HepG2 (cell line): ENCODE data around the gene FSD1. TPM values are rescaled to one million over a fixed set of nuclear protein-coding genes. Genes with fewer than 3 reads are reported as not detected.

Source experiments
- ATAC-seq: fragments of 200-7000 bp; cut with Tn5 transposase; 3 replicates; pipeline ENCODE4 v1.9.1; 2020; ENCODE audit warnings: mild to moderate bottlenecking, moderate library complexity
- BruUV-seq: library from RNA; stranded (reverse); fragments of 400-500 nt; replicated peaks from 2 replicates; lab custom pipeline; 2021; lab: Mats Ljungman, UMichigan
- CTCF ChIA-PET: fragments of 300-600 bp; formaldehyde crosslinking; extraction: SDS; loops from one replicate; lab custom pipeline; 2021; ENCODE audit warnings: low total read pairs, inconsistent platforms, low intra/inter-chr PET ratio; lab: Yijun Ruan, JAX
- POLR2A ChIA-PET: fragments of 350-600 bp; sonication (Branson Sonifier 250); formaldehyde crosslinking; loops from one replicate; lab custom pipeline; 2020; ENCODE audit warnings: antibody characterized with exemption, inconsistent platforms; lab: Yijun Ruan, JAX
- DNase-seq: peaks from one replicate; pipeline ENCODE4 v3.0.0-alpha.2; 2015; ENCODE audit warnings: low spot score
- FAIRE-seq: peaks from 3 replicates; lab custom pipeline; 2011; peaks lifted over from hg19 to GRCh38; lab: Jason Lieb, UNC
- H2AFZ ChIP-seq: one replicate; pipeline ENCODE4 v1.6.1; 2011; ENCODE audit warnings: low read length, inconsistent platforms
- H3K27ac ChIP-seq: fragments of 300-600 bp; 3 replicates; pipeline ENCODE4 v1.8.0; 2011; ENCODE audit warnings: mixed run types, mild to moderate bottlenecking, mixed read lengths, low read length, inconsistent platforms; ENCODE audit not compliant: insufficient read depth; ENCODE audit errors: extremely low read length
- H3K27me3 ChIP-seq, 2 experiments: fragments of 200-600 bp in 1 of 2; 2 replicates in 1 of 2; 3 replicates in 1 of 2; pipeline versions ENCODE4 v1.6.0 to v1.8.0; 2011; ENCODE audit warnings: low read length in 2 of 2, mild to moderate bottlenecking in 2 of 2, moderate library complexity in 2 of 2, inconsistent platforms in 1 of 2; ENCODE audit not compliant: insufficient read depth in 2 of 2, control insufficient read depth in 1 of 2
- H3K36me3 ChIP-seq, 2 experiments: fragments of 200-600 bp in 1 of 2; replicated peaks in 1 of 2; 2 replicates in 1 of 2; 3 replicates in 1 of 2; pipeline versions ENCODE4 v1.5.1 to v1.8.0; 2011; ENCODE audit warnings: low read length in 2 of 2, inconsistent platforms in 1 of 2; ENCODE audit not compliant: insufficient read depth in 2 of 2, control insufficient read depth in 1 of 2
- H3K4me1 ChIP-seq: 2 replicates; pipeline ENCODE4 v1.5.1; 2012; ENCODE audit warnings: low read length, inconsistent platforms; ENCODE audit not compliant: insufficient read depth
- H3K4me2 ChIP-seq: 2 replicates; pipeline ENCODE4 v1.6.0; 2011; ENCODE audit warnings: low read depth, low read length, inconsistent platforms
- H3K4me3 ChIP-seq, 3 experiments: fragments of 200-600 bp in 1 of 3; sonication (generic), shearing (Covaris generic) in 1 of 3; replicated peaks in 1 of 3; 2 replicates each; pipeline ENCODE4 v1.5.1; 2011 to 2016; ENCODE audit warnings: low read length in 3 of 3, inconsistent platforms in 2 of 3, low read depth in 2 of 3, mild to moderate bottlenecking in 2 of 3, control low read depth in 1 of 3, mixed read lengths in 1 of 3; ENCODE audit not compliant: insufficient read depth in 1 of 3
- H3K79me2 ChIP-seq: one replicate; pipeline ENCODE4 v1.6.1; 2011; ENCODE audit warnings: low read length, inconsistent platforms; ENCODE audit not compliant: insufficient read depth
- H3K9ac ChIP-seq: 2 replicates; pipeline ENCODE4 v1.6.0; 2011; ENCODE audit warnings: mild to moderate bottlenecking, low read depth, low read length, inconsistent platforms; ENCODE audit not compliant: insufficient read depth
- H3K9me3 ChIP-seq: 2 replicates; pipeline ENCODE4 v1.5.1; 2012; ENCODE audit warnings: mild to moderate bottlenecking, low read length
- H4K20me1 ChIP-seq: 2 replicates; pipeline ENCODE4 v1.6.0; 2011; ENCODE audit warnings: inconsistent platforms, mild to moderate bottlenecking, low read length, moderate library complexity; ENCODE audit not compliant: insufficient read depth
- AGO2 ChIP-seq: fragments of 200-400 bp; formaldehyde crosslinking; optimal IDR thresholded peaks from 2 replicates; pipeline ENCODE3; 2017; ENCODE audit warnings: mild to moderate bottlenecking, low read depth, low read length, moderate library complexity
- AKAP8 ChIP-seq: sonication (generic); formaldehyde crosslinking; IDR thresholded peaks from 2 replicates; pipeline ENCODE4 v1.5.1; 2020; ENCODE audit warnings: mild to moderate bottlenecking, missing genetic modification reagents
- ARNT ChIP-seq: fragments of 450-650 bp; IDR thresholded peaks from 2 replicates; pipeline ENCODE4 v1.6.1; 2017
- EEA1 ChIP-seq: sonication (generic); formaldehyde crosslinking; IDR thresholded peaks from 2 replicates; pipeline ENCODE4 v1.5.1; 2020; ENCODE audit warnings: mild to moderate bottlenecking, missing genetic modification reagents, borderline replicate concordance
- HNRNPL ChIP-seq: fragments of 200-400 bp; formaldehyde crosslinking; IDR thresholded peaks from 2 replicates; pipeline ENCODE4 v1.6.1; 2017; ENCODE audit warnings: mild to moderate bottlenecking, low read depth, low read length
- MAF1 ChIP-seq: sonication (generic); formaldehyde crosslinking; IDR thresholded peaks from 2 replicates; pipeline ENCODE4 v1.5.0; 2020; ENCODE audit warnings: missing genetic modification reagents, borderline replicate concordance
- MIXL1 ChIP-seq: IDR thresholded peaks from 2 replicates; pipeline ENCODE4 v1.6.1; 2016
- ZNF121 ChIP-seq: sonication (generic); formaldehyde crosslinking; IDR thresholded peaks from 2 replicates; pipeline ENCODE4 v1.5.0; 2020; ENCODE audit warnings: mild to moderate bottlenecking, missing genetic modification reagents
- ZNF441 ChIP-seq: sonication (generic); formaldehyde crosslinking; IDR thresholded peaks from 2 replicates; pipeline ENCODE4 v1.7.0; 2021; ENCODE audit warnings: missing genetic modification reagents, borderline replicate concordance
- ZNF792 ChIP-seq: IDR thresholded peaks from 2 replicates; pipeline ENCODE4 v1.6.1; 2016
- WGBS: methylation state at CpG from one replicate; pipeline ENCODE4 v1.1.6; 2017; ENCODE audit warnings: low lambda C conversion rate; 5-methylcytosine and 5-hydroxymethylcytosine counted together
- in situ Hi-C: cut with HindIII; loops from 2 replicates; pipeline ENCODE4 v1.10.0; 2017; ENCODE audit warnings: low pct_unique_long_range_greater_than_20kb; ENCODE audit not compliant: extremely low pct_ligation_motif_present
- intact Hi-C: fragments of 100-400 bp; cut with micrococcal nuclease; formaldehyde crosslinking; loops from one replicate; pipeline ENCODE4 v1.10.0; 2022; ENCODE audit not compliant: unreplicated experiment
- polyA plus RNA-seq, 8 experiments: library from polyadenylated mRNA; depleted of rRNA in 3 of 8; stranded (reverse) in 7 of 8; unstranded in 1 of 8; fragments of >200 nt; fragmentation: Illumina TruSeq in 4 of 8; extraction: Trizol in 4 of 8; gene quantifications; 2 replicates each; pipeline versions ENCODE4 v1.2.1 to v1.2.3, GENCODE V29; 2011 to 2016; ENCODE audit warnings: low read depth in 4 of 8, missing spikeins in 1 of 8, mixed read lengths in 1 of 8; ENCODE audit not compliant: insufficient read depth in 1 of 8
- total RNA-seq, 5 experiments: library from RNA; depleted of rRNA; stranded (reverse); fragments of >200 nt; fragmentation: Illumina TruSeq; extraction: Trizol; gene quantifications; 2 replicates each; pipeline ENCODE4 v1.2.3, GENCODE V29; 2016; ENCODE audit warnings: low read depth in 1 of 5

FSD1 gene
- total and polyA plus RNA-seq, 2 of the 13 experiments (the other 11 are each of a cell fraction or from before 2014, with no cell fraction given): 0.29 to 0.66 TPM

DNA sequence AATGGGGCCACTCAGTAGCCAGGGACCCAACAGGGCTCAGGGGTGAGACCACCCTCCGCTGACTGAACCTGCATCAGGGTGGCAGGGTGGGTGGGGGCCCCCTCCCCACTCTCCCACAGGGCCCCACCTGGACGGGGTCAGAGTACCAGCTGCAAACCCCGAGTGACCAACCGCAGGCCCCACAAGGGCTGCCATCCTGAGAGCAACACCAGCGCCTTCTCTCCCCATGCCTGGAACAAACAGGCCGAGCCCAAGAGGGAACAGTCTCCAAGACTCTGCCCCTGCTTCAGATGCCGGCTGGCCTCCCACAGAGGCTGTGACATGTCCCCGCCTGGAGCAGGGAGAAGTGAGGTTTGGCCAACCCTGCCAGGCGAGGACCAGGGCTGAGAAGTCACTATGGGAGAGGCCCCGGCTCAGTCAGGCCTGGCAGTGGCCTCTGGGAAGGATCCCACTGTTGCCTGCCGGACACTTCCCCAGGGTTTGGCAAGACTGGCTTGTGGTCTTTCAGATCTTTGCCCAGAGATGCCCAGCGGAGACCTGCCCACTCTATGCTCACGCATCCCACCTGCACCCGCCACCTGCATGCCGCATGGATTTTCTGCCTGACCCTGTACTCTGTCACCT lies 66.1 kb downstream of the FSD1 start:
- FAIRE-seq (no peak), DNase-seq (no peak), ATAC-seq (no peak)
- BruUV-seq: no TSS peak
- Histone ChIP-seq H3K27me3 (no peaks in the 10 kb centered on the region), H3K4me2 (no peak overlapping the region), H4K20me1 (no peaks in the 10 kb centered on the region; the same call in 1 of the 2 replicates), H3K27ac (no peak overlapping the region), H3K9me3 (no peaks in the 10 kb centered on the region), H3K36me3 (peaks cover 17 to 38% of the 10 kb centered on the region in 2 experiments; a peak in 4 of 5 replicates), H3K79me2 (peaks cover 44% of the 10 kb centered on the region), H3K4me3 (no peak overlapping the region), H3K9ac (no peak overlapping the region), H3K4me1 (peaks cover 21% of the 10 kb centered on the region), H2AFZ (no peak overlapping the region)
- TF ChIP-seq EEA1 (CRISPR knock-in tag) (no peak), MIXL1 (CRISPR knock-in tag) (no peak), ZNF792 (CRISPR knock-in tag) (no peak), ZNF441 (CRISPR knock-in tag) (no peak), AGO2 (peak; percentile 57)
- POLR2A ChIA-PET: interaction anchor here (1.0 kb wide), 1 partner anchor 30 kb away, joined by 3 read pairs; the partner anchor contains the start of gene SH3GL1
- in situ Hi-C loops (no loop called here), intact Hi-C loops (no loop called here)
- 100% methylated on average over 10 of the region's 15 CpGs for WGBS
- CTCF ChIA-PET: no interaction called here

GRCh38 chr19:4371247-4372164 lies 67.1 kb downstream of the FSD1 start:
- no peak for TF ChIP-seq AKAP8 (CRISPR knock-in tag)
- no peak for TF ChIP-seq MAF1 (CRISPR knock-in tag)
- 0 out of 2 replicates have a peak, but pooled peaks have one; percentile 55 for TF ChIP-seq ZNF121
- TF ChIP-seq HNRNPL: 0 out of 2 replicates have a peak, but pooled peaks have one; percentile 60
- no peak for TF ChIP-seq ARNT

More at GRCh38 chr19:4371247-4372164, 67.1 kb downstream of the FSD1 start:
- ChIA-PET POLR2A (no interaction called here), CTCF (no interaction called here)
- Histone ChIP-seq H2AFZ (no peak overlapping the region), H3K79me2 (peaks cover 51% of the 10 kb centered on the region), H3K4me3 (no peak overlapping the region), H3K27me3 (no peaks in the 10 kb centered on the region), H3K4me2 (no peak overlapping the region), H3K9me3 (no peaks in the 10 kb centered on the region), H4K20me1 (no peaks in the 10 kb centered on the region; the same call in 1 of the 2 replicates), H3K9ac (no peak overlapping the region), H3K36me3 (peaks cover 12 to 29% of the 10 kb centered on the region in 2 experiments; a peak in 4 of 5 replicates), H3K27ac (no peak overlapping the region), H3K4me1 (peaks cover 31% of the 10 kb centered on the region)
- BruUV-seq: no TSS peak
- in situ Hi-C loops: no loop called here
- ATAC-seq (no peak), FAIRE-seq (no peak), DNase-seq (no peak)
- 94% methylated on average over 24 of the region's 31 CpGs for WGBS
- intact Hi-C loops: no loop called here
